ENCODE data around the gene ITPR2. TPM values are rescaled to one million over a fixed set of nuclear protein-coding genes. Genes with fewer than 3 reads are reported as not detected.

ITPR2 gene
- polyA plus RNA-seq, 1 of the 3 experiments (the other 2 are of a cell fraction), result 2.3 TPM

DNA sequence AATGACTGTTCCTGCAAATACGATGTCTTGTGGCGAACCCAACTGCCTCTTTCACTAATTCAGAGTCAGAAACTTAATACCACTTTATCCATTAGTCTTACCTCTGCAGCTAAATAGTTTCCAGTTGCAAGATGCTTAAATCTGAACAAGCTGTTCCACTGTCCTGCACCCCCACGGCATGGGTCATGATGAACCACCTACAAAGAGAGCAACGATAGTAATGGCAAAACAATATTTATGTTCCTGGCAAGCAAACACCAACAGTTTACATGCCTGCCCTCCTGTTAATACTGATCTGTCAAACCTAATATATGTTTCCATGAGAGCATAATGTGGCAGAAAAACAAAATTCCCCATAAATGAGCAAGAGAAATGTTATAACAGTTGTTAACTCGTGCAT, 121.9 kb downstream of the ITPR2 start (continued):
- TF ChIP-seq EZH2phosphoT487 (IDR thresholded peaks at IDR 0.05; ENCODE audit: borderline replicate concordance, low read depth) (no peak), SMC3 (IDR thresholded peaks at IDR 0.05; ENCODE audit: low read depth, low read length) (no peak), MXI1 (IDR thresholded peaks at IDR 0.05; ENCODE audit: low read depth, low read length) (no peak), JUND (IDR thresholded peaks at IDR 0.05) (no peak), TCF12 (IDR thresholded peaks at IDR 0.05) (no peak), SIN3A (IDR thresholded peaks at IDR 0.05; ENCODE audit: borderline replicate concordance, low read depth, low read length) (no peak), RCOR1 (IDR thresholded peaks at IDR 0.05; ENCODE audit: low read length) (no peak), POLR2AphosphoS5 (IDR thresholded peaks at IDR 0.05; ENCODE audit: low read depth, low read length) (no peak)
- TF ChIP-seq, protein P1, sequence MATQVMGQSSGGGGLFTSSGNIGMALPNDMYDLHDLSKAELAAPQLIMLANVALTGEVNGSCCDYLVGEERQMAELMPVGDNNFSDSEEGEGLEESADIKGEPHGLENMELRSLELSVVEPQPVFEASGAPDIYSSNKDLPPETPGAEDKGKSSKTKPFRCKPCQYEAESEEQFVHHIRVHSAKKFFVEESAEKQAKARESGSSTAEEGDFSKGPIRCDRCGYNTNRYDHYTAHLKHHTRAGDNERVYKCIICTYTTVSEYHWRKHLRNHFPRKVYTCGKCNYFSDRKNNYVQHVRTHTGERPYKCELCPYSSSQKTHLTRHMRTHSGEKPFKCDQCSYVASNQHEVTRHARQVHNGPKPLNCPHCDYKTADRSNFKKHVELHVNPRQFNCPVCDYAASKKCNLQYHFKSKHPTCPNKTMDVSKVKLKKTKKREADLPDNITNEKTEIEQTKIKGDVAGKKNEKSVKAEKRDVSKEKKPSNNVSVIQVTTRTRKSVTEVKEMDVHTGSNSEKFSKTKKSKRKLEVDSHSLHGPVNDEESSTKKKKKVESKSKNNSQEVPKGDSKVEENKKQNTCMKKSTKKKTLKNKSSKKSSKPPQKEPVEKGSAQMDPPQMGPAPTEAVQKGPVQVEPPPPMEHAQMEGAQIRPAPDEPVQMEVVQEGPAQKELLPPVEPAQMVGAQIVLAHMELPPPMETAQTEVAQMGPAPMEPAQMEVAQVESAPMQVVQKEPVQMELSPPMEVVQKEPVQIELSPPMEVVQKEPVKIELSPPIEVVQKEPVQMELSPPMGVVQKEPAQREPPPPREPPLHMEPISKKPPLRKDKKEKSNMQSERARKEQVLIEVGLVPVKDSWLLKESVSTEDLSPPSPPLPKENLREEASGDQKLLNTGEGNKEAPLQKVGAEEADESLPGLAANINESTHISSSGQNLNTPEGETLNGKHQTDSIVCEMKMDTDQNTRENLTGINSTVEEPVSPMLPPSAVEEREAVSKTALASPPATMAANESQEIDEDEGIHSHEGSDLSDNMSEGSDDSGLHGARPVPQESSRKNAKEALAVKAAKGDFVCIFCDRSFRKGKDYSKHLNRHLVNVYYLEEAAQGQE (IDR thresholded peaks at IDR 0.05; ENCODE audit: low read depth, low read length), result no peak
- TF ChIP-seq, protein P2, sequence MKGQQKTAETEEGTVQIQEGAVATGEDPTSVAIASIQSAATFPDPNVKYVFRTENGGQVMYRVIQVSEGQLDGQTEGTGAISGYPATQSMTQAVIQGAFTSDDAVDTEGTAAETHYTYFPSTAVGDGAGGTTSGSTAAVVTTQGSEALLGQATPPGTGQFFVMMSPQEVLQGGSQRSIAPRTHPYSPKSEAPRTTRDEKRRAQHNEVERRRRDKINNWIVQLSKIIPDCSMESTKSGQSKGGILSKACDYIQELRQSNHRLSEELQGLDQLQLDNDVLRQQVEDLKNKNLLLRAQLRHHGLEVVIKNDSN (IDR thresholded peaks at IDR 0.05; ENCODE audit: borderline replicate concordance, low read depth), result no peak

GRCh38 chr12:26705851-26706250, 127.1 kb downstream of the ITPR2 start:
- H3K9me3 ChIP-seq, result no peaks in the 10 kb centered on the region
- H3K4me1 ChIP-seq (ENCODE audit: control insufficient read depth in 1 of 2, insufficient read depth in 2 of 2, low read depth in 1 of 2, low read length in 1 of 2), result peaks cover 8 to 16% of the 10 kb centered on the region in 2 experiments; a peak in 3 of 4 replicates
- H3K79me2 ChIP-seq (ENCODE audit: insufficient read depth), result no peaks in the 10 kb centered on the region
- H3K4me3 ChIP-seq (ENCODE audit: low read depth in 2 of 2, low read length in 1 of 2), result no peak overlapping the region
- no peaks in the 10 kb centered on the region for H4K20me1 ChIP-seq (ENCODE audit: insufficient read depth)
- no peak for TF ChIP-seq JUND (IDR thresholded peaks at IDR 0.05)
- TF ChIP-seq RAD21 (IDR thresholded peaks at IDR 0.05; ENCODE audit: low read length), result no peak
- no peak for TF ChIP-seq ZBTB33 (IDR thresholded peaks at IDR 0.05; ENCODE audit: borderline replicate concordance, low read depth)
- TF ChIP-seq EP300 (IDR thresholded peaks at IDR 0.05; ENCODE audit: borderline replicate concordance in 1 of 2, low read depth in 1 of 2, low read length in 1 of 2), result no peak
- no peak for TF ChIP-seq NFIC (IDR thresholded peaks at IDR 0.05; ENCODE audit: borderline replicate concordance)
- TF ChIP-seq, protein P2 (IDR thresholded peaks at IDR 0.05; ENCODE audit: borderline replicate concordance, low read depth), result no peak
- TF ChIP-seq FOXJ3 (CRISPR knock-in tag; IDR thresholded peaks at IDR 0.05), result no peak
- TF ChIP-seq RXRA (IDR thresholded peaks at IDR 0.05; ENCODE audit: borderline replicate concordance, low read depth), result no peak
- TF ChIP-seq USF2 (IDR thresholded peaks at IDR 0.05; ENCODE audit: borderline replicate concordance, low read depth, low read length), result no peak
- TF ChIP-seq SMC3 (IDR thresholded peaks at IDR 0.05; ENCODE audit: low read depth, low read length), result no peak
- no peak for DNase-seq
- POLR2A ChIA-PET, result no interaction called here
- H3K4me2 ChIP-seq, result no peak overlapping the region; the same call in 1 of the 2 replicates
- H3K9me2 ChIP-seq, result no peaks in the 10 kb centered on the region
- no peak overlapping the region for H2AFZ ChIP-seq (ENCODE audit: low read depth)
- 0 out of 4 replicates have a peak overlapping the region, but pooled peaks of 1 of the 2 experiments have one; percentile 71 for H3K27ac ChIP-seq (ENCODE audit: low read depth in 2 of 2, low read length in 1 of 2)
- 91% methylated on average over 2 of the region's 2 CpGs for WGBS (ENCODE audit: low lambda C conversion rate)
- H3K9ac ChIP-seq, result no peak overlapping the region
- peaks cover 4% of the 10 kb centered on the region for H3F3A ChIP-seq (replicated peaks; ENCODE audit: insufficient read depth)
- H3K36me3 ChIP-seq (replicated peaks in 1 of 2; ENCODE audit: control insufficient read depth in 1 of 2, insufficient read depth in 2 of 2, low read length in 1 of 2), result peaks cover 0 to 5% of the 10 kb centered on the region in 2 experiments
- CTCF ChIA-PET, result interaction anchor here (0.9 kb wide), 1 partner anchor 128 kb away, joined by 3 read pairs; no protein-coding TSS in a partner anchor
- H3K27me3 ChIP-seq (ENCODE audit: insufficient read depth), result no peaks in the 10 kb centered on the region
